Endometrium (tissue), 2 donors: ENCODE measurements around the gene CSNK2A1.

ENCODE experiments used
- FAIRE-seq: peaks from 2 replicates; lab custom pipeline; 2012; peaks lifted over from hg19 to GRCh38; lab: Jason Lieb, UNC
- donor health status: control.
- donor health status: control.

Gene CSNK2A1

GRCh38 chr20:430091-430999 lies 113.2 kb downstream of the CSNK2A1 start:
- no peak for FAIRE-seq

GRCh38 chr20:428658-429200 lies 114.9 kb downstream of the CSNK2A1 start:
- FAIRE-seq: no peak

GRCh38 chr20:427849-428657 lies 115.5 kb downstream of the CSNK2A1 start:
- FAIRE-seq: no peak

- FAIRE-seq: no peak
These were observed 116.2 kb downstream of the CSNK2A1 start for GRCh38 chr20:427401-427800.

GRCh38 chr20:426566-426965 lies 117.0 kb downstream of the CSNK2A1 start:
- FAIRE-seq: no peak
